ENCODE measurements around the gene TRAP1. TPM values are rescaled to one million over a fixed set of nuclear protein-coding genes. Genes with fewer than 3 reads are reported as not detected.
A peak's percentile ranks its signal among the peaks of the same experiment; 100 is the strongest.

The TRAP1 gene
- total RNA-seq, 1 experiment from 2014 or later: 173 TPM

DNA sequence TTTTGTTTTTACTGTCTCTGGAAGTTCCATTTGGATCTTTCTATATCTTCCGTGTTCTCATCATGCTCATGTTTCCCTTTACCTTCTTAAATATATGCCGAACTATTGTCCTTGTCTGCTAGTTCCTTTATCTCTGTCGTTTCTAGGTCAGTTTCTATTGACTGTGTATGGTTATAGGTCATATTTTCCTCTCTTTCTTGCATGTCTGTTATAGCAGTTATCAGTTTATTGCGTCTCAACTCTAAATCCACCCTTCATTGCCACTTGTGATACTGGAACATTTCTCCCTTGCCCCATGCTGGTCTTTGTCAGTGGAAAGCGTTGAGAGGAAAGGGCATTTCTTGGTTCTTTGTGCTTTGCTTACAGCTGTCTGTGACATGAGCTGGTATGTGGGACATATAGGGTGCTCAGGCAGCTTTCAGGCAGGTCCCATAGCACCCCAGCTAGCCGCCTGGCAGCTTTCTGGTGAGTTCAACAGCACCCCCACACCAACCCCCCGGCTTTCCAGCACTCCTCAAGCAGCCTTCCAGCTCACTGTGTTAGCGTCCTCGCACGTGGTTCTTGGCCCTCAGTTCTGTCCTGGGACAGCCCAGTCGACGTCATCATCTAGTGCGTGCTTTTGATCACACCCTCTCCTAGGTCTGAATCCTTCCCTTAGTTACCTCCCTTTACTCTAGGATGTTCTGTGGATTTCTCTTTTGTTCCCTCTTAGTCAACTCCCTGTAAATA, 78.2 kb downstream of the TRAP1 start:
- Mint-ChIP-seq H3K27ac (ENCODE audit: unreplicated experiment) (no peak overlapping the region), H3K4me1 (ENCODE audit: low read depth, unreplicated experiment) (peaks cover 31% of the 10 kb centered on the region), H3K9me3 (ENCODE audit: unreplicated experiment) (peaks cover 12% of the 10 kb centered on the region), H3K36me3 (ENCODE audit: insufficient read depth, unreplicated experiment) (peaks cover 11% of the 10 kb centered on the region), H3K27me3 (ENCODE audit: insufficient read depth, unreplicated experiment) (no peaks in the 10 kb centered on the region), H3K4me3 (ENCODE audit: unreplicated experiment) (no peak overlapping the region)
- no peak overlapping the region for H3K4me3 ChIP-seq (ENCODE audit: low read depth, low read length)
- peaks cover 25% of the 10 kb centered on the region for H3K4me1 ChIP-seq
- no peaks in the 10 kb centered on the region for H3K9me3 ChIP-seq
- BruUV-seq (replicated peaks): no TSS peak
- TF ChIP-seq, protein P1, sequence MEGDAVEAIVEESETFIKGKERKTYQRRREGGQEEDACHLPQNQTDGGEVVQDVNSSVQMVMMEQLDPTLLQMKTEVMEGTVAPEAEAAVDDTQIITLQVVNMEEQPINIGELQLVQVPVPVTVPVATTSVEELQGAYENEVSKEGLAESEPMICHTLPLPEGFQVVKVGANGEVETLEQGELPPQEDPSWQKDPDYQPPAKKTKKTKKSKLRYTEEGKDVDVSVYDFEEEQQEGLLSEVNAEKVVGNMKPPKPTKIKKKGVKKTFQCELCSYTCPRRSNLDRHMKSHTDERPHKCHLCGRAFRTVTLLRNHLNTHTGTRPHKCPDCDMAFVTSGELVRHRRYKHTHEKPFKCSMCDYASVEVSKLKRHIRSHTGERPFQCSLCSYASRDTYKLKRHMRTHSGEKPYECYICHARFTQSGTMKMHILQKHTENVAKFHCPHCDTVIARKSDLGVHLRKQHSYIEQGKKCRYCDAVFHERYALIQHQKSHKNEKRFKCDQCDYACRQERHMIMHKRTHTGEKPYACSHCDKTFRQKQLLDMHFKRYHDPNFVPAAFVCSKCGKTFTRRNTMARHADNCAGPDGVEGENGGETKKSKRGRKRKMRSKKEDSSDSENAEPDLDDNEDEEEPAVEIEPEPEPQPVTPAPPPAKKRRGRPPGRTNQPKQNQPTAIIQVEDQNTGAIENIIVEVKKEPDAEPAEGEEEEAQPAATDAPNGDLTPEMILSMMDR (IDR thresholded peaks at IDR 0.05; ENCODE audit: insufficient read depth in 1 of 2, low read depth in 1 of 2, low read length in 1 of 2, severe bottlenecking in 1 of 2, unreplicated experiment in 1 of 2): no peak
- intact Hi-C loops (cut with micrococcal nuclease; ENCODE audit: unreplicated experiment): no loop called here
- H3K27me3 ChIP-seq (replicated peaks; ENCODE audit: control insufficient read depth, insufficient read depth, low read length): no peaks in the 10 kb centered on the region
- no peaks in the 10 kb centered on the region for H3K36me3 ChIP-seq (ENCODE audit: control insufficient read depth, insufficient read depth, low read length)
- DNase-seq: no peak
- CTCF ChIA-PET: no interaction called here
- POLR2A ChIA-PET: no interaction called here

GRCh38 chr16:3637371-3637923, 79.9 kb downstream of the TRAP1 start:
- Histone ChIP-seq H3K9me3 (no peaks in the 10 kb centered on the region), H3K4me1 (peaks cover 18% of the 10 kb centered on the region), H3K27me3 (replicated peaks; ENCODE audit: control insufficient read depth, insufficient read depth, low read length) (no peaks in the 10 kb centered on the region), H3K4me3 (ENCODE audit: low read depth, low read length) (no peak overlapping the region), H3K36me3 (ENCODE audit: control insufficient read depth, insufficient read depth, low read length) (no peaks in the 10 kb centered on the region)
- intact Hi-C loops (cut with micrococcal nuclease; ENCODE audit: unreplicated experiment): no loop called here
- Mint-ChIP-seq H3K4me1 (ENCODE audit: low read depth, unreplicated experiment) (peaks cover 22% of the 10 kb centered on the region), H3K27me3 (ENCODE audit: insufficient read depth, unreplicated experiment) (no peaks in the 10 kb centered on the region), H3K9me3 (ENCODE audit: unreplicated experiment) (peaks cover 12% of the 10 kb centered on the region), H3K27ac (ENCODE audit: unreplicated experiment) (peak overlapping the region; percentile 73), H3K4me3 (ENCODE audit: unreplicated experiment) (no peak overlapping the region), H3K36me3 (ENCODE audit: insufficient read depth, unreplicated experiment) (peaks cover 3% of the 10 kb centered on the region)
- POLR2A ChIA-PET: no interaction called here
- peak; percentile 57 to 63 for DNase-seq
- CTCF ChIA-PET: interaction anchor here (0.6 kb wide), 1 partner anchor 20 kb away, joined by 3 read pairs; no protein-coding TSS in a partner anchor
- BruUV-seq (replicated peaks): no TSS peak
- TF ChIP-seq, protein P1 (IDR thresholded peaks at IDR 0.05; ENCODE audit: insufficient read depth in 1 of 2, low read depth in 1 of 2, low read length in 1 of 2, severe bottlenecking in 1 of 2, unreplicated experiment in 1 of 2): no peak

GRCh38 chr16:3625911-3626732, 91.2 kb downstream of the TRAP1 start:
- Mint-ChIP-seq H3K27me3 (ENCODE audit: insufficient read depth, unreplicated experiment) (no peaks in the 10 kb centered on the region), H3K4me3 (ENCODE audit: unreplicated experiment) (no peak overlapping the region), H3K9me3 (ENCODE audit: unreplicated experiment) (no peaks in the 10 kb centered on the region), H3K27ac (ENCODE audit: unreplicated experiment) (no peak overlapping the region), H3K4me1 (ENCODE audit: low read depth, unreplicated experiment) (no peaks in the 10 kb centered on the region), H3K36me3 (ENCODE audit: insufficient read depth, unreplicated experiment) (no peaks in the 10 kb centered on the region)
- TF ChIP-seq, protein P1 (IDR thresholded peaks at IDR 0.05; ENCODE audit: insufficient read depth in 1 of 2, low read depth in 1 of 2, low read length in 1 of 2, severe bottlenecking in 1 of 2, unreplicated experiment in 1 of 2): peak in 1 of 2 experiments; percentile 8
- Histone ChIP-seq H3K36me3 (ENCODE audit: control insufficient read depth, insufficient read depth, low read length) (no peaks in the 10 kb centered on the region), H3K9me3 (no peaks in the 10 kb centered on the region), H3K4me3 (ENCODE audit: low read depth, low read length) (no peak overlapping the region), H3K27me3 (replicated peaks; ENCODE audit: control insufficient read depth, insufficient read depth, low read length) (no peaks in the 10 kb centered on the region), H3K4me1 (no peaks in the 10 kb centered on the region)
- no TSS peak for BruUV-seq (replicated peaks)
- intact Hi-C loops (cut with micrococcal nuclease; ENCODE audit: unreplicated experiment): no loop called here
- POLR2A ChIA-PET: no interaction called here
- DNase-seq: no peak
- CTCF ChIA-PET: interaction anchor here (0.6 to 0.8 kb wide), 2 partner anchors 35 to 80 kb away, joined by 3 to 5 read pairs; no protein-coding TSS in a partner anchor
